ENCODE data around the gene ZDHHC20. TPM values are rescaled to one million over a fixed set of nuclear protein-coding genes. Genes with fewer than 3 reads are reported as not detected.

Gene ZDHHC20
- total RNA-seq, 1 experiment from 2014 or later, result 69.1 TPM

DNA sequence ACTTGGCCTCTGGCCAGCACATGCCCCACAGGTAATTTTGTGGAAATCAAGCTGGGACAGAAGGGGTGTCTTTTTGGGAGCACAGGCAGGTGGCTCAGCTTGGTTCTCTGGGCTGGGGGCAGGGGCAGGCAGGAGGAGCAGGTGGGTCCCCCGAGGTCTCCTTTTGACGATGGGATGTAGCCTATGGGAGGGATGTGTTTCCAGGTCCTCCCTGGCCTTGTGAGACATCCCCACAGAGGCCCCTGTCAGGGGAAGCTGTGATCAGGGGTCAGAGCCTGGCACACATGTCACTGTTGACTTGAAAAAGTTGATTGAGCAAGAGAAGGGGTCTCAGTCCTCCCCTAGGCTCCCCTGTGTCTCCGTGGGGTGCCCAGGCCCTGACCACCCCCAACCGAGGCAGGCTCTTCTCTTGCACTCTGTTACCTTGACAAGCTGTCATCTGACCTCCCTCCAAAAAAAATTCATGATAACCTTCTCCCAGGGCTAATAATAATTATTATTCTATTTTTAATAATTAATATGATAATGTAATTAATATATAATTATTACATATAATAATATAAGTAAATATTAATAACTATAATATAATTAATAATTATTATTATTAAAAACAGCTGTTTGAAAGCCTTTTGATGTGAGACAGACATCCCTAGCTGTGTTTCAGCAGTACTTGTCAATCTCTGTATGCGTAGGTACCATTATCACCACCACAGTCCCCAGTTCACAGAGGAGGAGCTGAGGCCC, 116.2 kb downstream of the ZDHHC20 start:
- Histone ChIP-seq H3K18ac (ENCODE audit: insufficient read length, low read depth, low read length) (no peak overlapping the region), H2AFZ (ENCODE audit: low read length) (no peak overlapping the region), H3K4ac (ENCODE audit: low read depth, low read length) (no peak overlapping the region), H3K23me2 (ENCODE audit: insufficient read length, low read depth, low read length, poor library complexity, severe bottlenecking) (no peaks in the 10 kb centered on the region), H4K8ac (replicated peaks; ENCODE audit: insufficient read length, low read depth, low read length) (no peak overlapping the region), H3T11ph (ENCODE audit: low read length) (no peak overlapping the region), H2AK5ac (ENCODE audit: insufficient read length, low read length) (no peak overlapping the region), H4K91ac (ENCODE audit: insufficient read length, low read depth, low read length) (no peak overlapping the region), H3K27ac (ENCODE audit: insufficient read length, low read depth, low read length) (no peak overlapping the region), H2BK5ac (ENCODE audit: insufficient read length, low read length) (no peak overlapping the region), H3K79me2 (ENCODE audit: insufficient read depth, low read length) (no peaks in the 10 kb centered on the region), H2BK20ac (ENCODE audit: low read depth, low read length, poor library complexity, severe bottlenecking) (no peak overlapping the region), H3K4me1 (ENCODE audit: insufficient read depth, low read length) (peaks cover 4% of the 10 kb centered on the region; the same call in 1 of the 2 replicates), H3K4me2 (ENCODE audit: insufficient read depth, insufficient read length, low read length) (no peak overlapping the region), H2BK120ac (ENCODE audit: low read depth, low read length, poor library complexity, severe bottlenecking) (no peak overlapping the region), H4K5ac (ENCODE audit: insufficient read length, low read depth, low read length) (no peak overlapping the region), H3K27me3 (ENCODE audit: insufficient read depth, low read length) (no peaks in the 10 kb centered on the region), H2BK15ac (ENCODE audit: low read depth, low read length) (no peak overlapping the region), H3K9me3 (ENCODE audit: control insufficient read depth, low read depth, low read length) (no peaks in the 10 kb centered on the region), H3K23ac (ENCODE audit: insufficient read length, low read depth, low read length) (no peak overlapping the region), H3K9ac (ENCODE audit: extremely low read depth, insufficient read length, low read length) (no peak overlapping the region), H4K20me1 (ENCODE audit: control insufficient read depth, insufficient read depth, insufficient read length) (no peaks in the 10 kb centered on the region), H3K14ac (ENCODE audit: insufficient read depth, low read length) (no peak overlapping the region), H2BK12ac (ENCODE audit: insufficient read length, low read depth, low read length) (no peak overlapping the region), H3K79me1 (ENCODE audit: insufficient read depth, low read depth, low read length, poor library complexity, severe bottlenecking) (no peaks in the 10 kb centered on the region), H3K56ac (ENCODE audit: insufficient read length, low read depth, low read length) (no peak overlapping the region)
- Mint-ChIP-seq H3K4me1 (peaks cover 19 to 27% of the 10 kb centered on the region in 2 experiments), H3K4me3 (no peak overlapping the region), H3K9me3 (no peaks in the 10 kb centered on the region), H3K36me3 (ENCODE audit: insufficient read depth in 1 of 3, low read depth in 3 of 3) (0 out of 7 replicates have a peak, but pooled peaks cover 0 to 1% (median 0%) of the 10 kb centered on the region in 3 experiments), H3K27me3 (ENCODE audit: low read depth) (peaks cover 4% of the 10 kb centered on the region; the same call in 1 of the 2 replicates), H3K27ac (no peak overlapping the region; a peak in 1 of 7 replicates)
- TF ChIP-seq, protein P1, sequence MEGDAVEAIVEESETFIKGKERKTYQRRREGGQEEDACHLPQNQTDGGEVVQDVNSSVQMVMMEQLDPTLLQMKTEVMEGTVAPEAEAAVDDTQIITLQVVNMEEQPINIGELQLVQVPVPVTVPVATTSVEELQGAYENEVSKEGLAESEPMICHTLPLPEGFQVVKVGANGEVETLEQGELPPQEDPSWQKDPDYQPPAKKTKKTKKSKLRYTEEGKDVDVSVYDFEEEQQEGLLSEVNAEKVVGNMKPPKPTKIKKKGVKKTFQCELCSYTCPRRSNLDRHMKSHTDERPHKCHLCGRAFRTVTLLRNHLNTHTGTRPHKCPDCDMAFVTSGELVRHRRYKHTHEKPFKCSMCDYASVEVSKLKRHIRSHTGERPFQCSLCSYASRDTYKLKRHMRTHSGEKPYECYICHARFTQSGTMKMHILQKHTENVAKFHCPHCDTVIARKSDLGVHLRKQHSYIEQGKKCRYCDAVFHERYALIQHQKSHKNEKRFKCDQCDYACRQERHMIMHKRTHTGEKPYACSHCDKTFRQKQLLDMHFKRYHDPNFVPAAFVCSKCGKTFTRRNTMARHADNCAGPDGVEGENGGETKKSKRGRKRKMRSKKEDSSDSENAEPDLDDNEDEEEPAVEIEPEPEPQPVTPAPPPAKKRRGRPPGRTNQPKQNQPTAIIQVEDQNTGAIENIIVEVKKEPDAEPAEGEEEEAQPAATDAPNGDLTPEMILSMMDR (conservative IDR thresholded peaks at IDR 0.05), result no peak
- WGBS (ENCODE audit: extremely low coverage, insufficient read length, low lambda C conversion rate), result no CpG with 5 or more reads among the region's 5 CpGs
- no peak for DNase-seq
